Thoracic aorta (tissue), 2 donors: ENCODE results near the gene NPBWR2. TPM values are rescaled to one million over a fixed set of nuclear protein-coding genes. Genes with fewer than 3 reads are reported as not detected.

ENCODE experiments used
- ATAC-seq: fragments of 150-250 bp; one replicate; pipeline ENCODE4 v1.8.0; 2017; ENCODE audit warnings: low read depth; ENCODE audit not compliant: insufficient number of reproducible peaks, low FRiP score
- DNase-seq: peaks from one replicate; pipeline ENCODE4 v3.0.0-alpha.2; 2020; ENCODE audit warnings: low spot score
- H3K27ac ChIP-seq, 2 donors: fragments of 200-600 bp; sonication (generic); 1 replicate in 1 of 2; 2 replicates in 1 of 2; pipeline ENCODE4 v1.5.1; 2016; ENCODE audit warnings: mild to moderate bottlenecking in 2 of 2, moderate library complexity in 2 of 2
- H3K27me3 ChIP-seq: fragments of 200-600 bp; sonication (generic); replicated peaks from 2 replicates; pipeline ENCODE4 v1.6.0; 2016; ENCODE audit warnings: mild to moderate bottlenecking; ENCODE audit not compliant: insufficient read depth
- H3K36me3 ChIP-seq: fragments of 200-600 bp; sonication (generic); one replicate; pipeline ENCODE4 v1.5.1; 2016
- H3K4me1 ChIP-seq, 2 donors: fragments of 200-600 bp; sonication (generic); 1 replicate in 1 of 2; 2 replicates in 1 of 2; pipeline versions ENCODE4 v1.5.1 to v1.6.0; 2016; ENCODE audit warnings: low read depth in 2 of 2, mild to moderate bottlenecking in 1 of 2; ENCODE audit not compliant: control insufficient read depth in 1 of 2
- H3K4me3 ChIP-seq: fragments of 200-600 bp; sonication (generic); 2 replicates; pipeline ENCODE4 v1.5.1; 2016; ENCODE audit warnings: mild to moderate bottlenecking
- H3K9me3 ChIP-seq: fragments of 200-600 bp; sonication (generic); 2 replicates; pipeline ENCODE4 v1.5.1; 2016
- CTCF ChIP-seq: fragments of 200-600 bp; sonication (generic); IDR thresholded peaks from one replicate; pipeline ENCODE4 v1.5.1; 2019; ENCODE audit warnings: antibody characterized with exemption
- total RNA-seq, 2 donors: library from RNA; depleted of rRNA; stranded (reverse); fragments of >200 nt; gene quantifications; one replicate each; pipeline versions ENCODE4 v1.1.0 to v1.2.3, GENCODE V29; 2016

The NPBWR2 gene
- total RNA-seq, 2 donors from 2014 or later: not detected

GRCh38 chr20:64056889-64057627, 50.3 kb downstream of the NPBWR2 start:
- Histone ChIP-seq H3K27ac (no peak overlapping the region), H3K4me3 (peak overlapping the region; percentile 21), H3K4me1 (peaks cover 0 to under 1% of the 10 kb centered on the region in 2 donors), H3K9me3 (no peaks in the 10 kb centered on the region), H3K27me3 (no peaks in the 10 kb centered on the region), H3K36me3 (no peaks in the 10 kb centered on the region)
- ATAC-seq (no peak), DNase-seq (no peak)
- TF ChIP-seq CTCF: no peak

GRCh38 chr20:64056639-64056888, 50.8 kb downstream of the NPBWR2 start:
- Histone ChIP-seq H3K9me3 (no peaks in the 10 kb centered on the region), H3K4me1 (no peaks in the 10 kb centered on the region), H3K27me3 (no peaks in the 10 kb centered on the region), H3K4me3 (no peak overlapping the region), H3K36me3 (no peaks in the 10 kb centered on the region), H3K27ac (no peak overlapping the region)
- ATAC-seq (no peak), DNase-seq (no peak)
- no peak for TF ChIP-seq CTCF

- ATAC-seq: no peak
- no peak for TF ChIP-seq CTCF
- Histone ChIP-seq H3K4me1 (no peaks in the 10 kb centered on the region), H3K27me3 (no peaks in the 10 kb centered on the region), H3K36me3 (no peaks in the 10 kb centered on the region), H3K9me3 (no peaks in the 10 kb centered on the region), H3K4me3 (no peak overlapping the region), H3K27ac (no peak overlapping the region)
- no peak for DNase-seq
Measured at GRCh38 chr20:64055893-64056638, 51.3 kb downstream of the NPBWR2 start.

GRCh38 chr20:64055396-64055892, 51.9 kb downstream of the NPBWR2 start:
- no peak overlapping the region for H3K4me3 ChIP-seq
- no peaks in the 10 kb centered on the region for H3K27me3 ChIP-seq
- ATAC-seq (no peak), DNase-seq (no peak)
- H3K4me1 ChIP-seq: no peaks in the 10 kb centered on the region
- no peak for TF ChIP-seq CTCF
- no peaks in the 10 kb centered on the region for H3K36me3 ChIP-seq
- H3K27ac ChIP-seq: peak overlapping the region in 1 of 2 donors; percentile 21
- H3K9me3 ChIP-seq: no peaks in the 10 kb centered on the region

- Histone ChIP-seq H3K27me3 (no peaks in the 10 kb centered on the region), H3K27ac (no peak overlapping the region)
Measured at GRCh38 chr20:64053841-64054661, 53.3 kb downstream of the NPBWR2 start.

More at GRCh38 chr20:64053841-64054661, 53.3 kb downstream of the NPBWR2 start:
- Histone ChIP-seq H3K9me3 (no peaks in the 10 kb centered on the region), H3K4me1 (peaks cover 0 to 5% of the 10 kb centered on the region in 2 donors), H3K4me3 (no peak overlapping the region), H3K36me3 (no peaks in the 10 kb centered on the region)
- TF ChIP-seq CTCF: no peak
- no peak for ATAC-seq
- no peak for DNase-seq
